Retinal pigment epithelial cell (primary cell): ENCODE measurements around the gene PDE4D.

ENCODE experiments used
- DNase-seq: peaks from one replicate; pipeline ENCODE4 v3.0.0-alpha.2; 2010; ENCODE audit warnings: low read depth
- H3K4me3 ChIP-seq: 2 replicates; pipeline ENCODE4 v1.5.1; 2011; ENCODE audit warnings: mild to moderate bottlenecking, low read length, control low read depth, moderate library complexity
- CTCF ChIP-seq: conservative IDR thresholded peaks from 2 replicates; pipeline ENCODE4 v1.5.1; 2011; ENCODE audit warnings: low read depth, low read length, control low read depth, inconsistent platforms

The PDE4D gene

GRCh38 chr5:59446356-59446755 lies 447.2 kb downstream of the PDE4D start:
- DNase-seq: no peak
- TF ChIP-seq CTCF: no peak
- no peak overlapping the region for H3K4me3 ChIP-seq

- TF ChIP-seq CTCF: no peak
- H3K4me3 ChIP-seq: no peak overlapping the region
- no peak for DNase-seq
Observed at GRCh38 chr5:59445741-59446140, 447.8 kb downstream of the PDE4D start.

- no peak for TF ChIP-seq CTCF
- DNase-seq: no peak
Observed at GRCh38 chr5:59439303-59439702, 454.2 kb downstream of the PDE4D start.

GRCh38 chr5:59437176-59437575 lies 456.4 kb downstream of the PDE4D start:
- no peak overlapping the region for H3K4me3 ChIP-seq
- TF ChIP-seq CTCF: no peak
- DNase-seq: no peak

More at GRCh38 chr5:59439303-59439702, 454.2 kb downstream of the PDE4D start:
- H3K4me3 ChIP-seq: no peak overlapping the region

- no peak for DNase-seq
- TF ChIP-seq CTCF: no peak
- H3K4me3 ChIP-seq: no peak overlapping the region
Observed at GRCh38 chr5:59436364-59437148, 457.0 kb downstream of the PDE4D start.

- TF ChIP-seq CTCF: no peak
- no peak for DNase-seq
- no peak overlapping the region for H3K4me3 ChIP-seq
Observed at GRCh38 chr5:59433174-59433573, 460.4 kb downstream of the PDE4D start.

- no peak for TF ChIP-seq CTCF
- H3K4me3 ChIP-seq: no peak overlapping the region
- DNase-seq: no peak
Observed at GRCh38 chr5:59430066-59430685, 463.4 kb downstream of the PDE4D start.
